H1 (cell line): Measurements from ENCODE around the gene ZAR1L. TPM values are rescaled to one million over a fixed set of nuclear protein-coding genes. Genes with fewer than 3 reads are reported as not detected.

Experiments
- CTCF ChIA-PET: fragments of 300-600 bp; sonication (Branson Sonifier 250); formaldehyde crosslinking; loops from one replicate; lab custom pipeline; 2021; ENCODE audit not compliant: partially characterized antibody; lab: Charles Lee
- POLR2A ChIA-PET: fragments of 300-600 bp; sonication (Branson Sonifier 250); formaldehyde crosslinking; loops from one replicate; lab custom pipeline; 2021; ENCODE audit warnings: inconsistent platforms; ENCODE audit not compliant: partially characterized antibody; lab: Charles Lee
- DNase-seq, 2 experiments: peaks; one replicate each; pipeline versions ENCODE4 v3.0.0 to v3.0.0-alpha.2; 2010 to 2022; ENCODE audit warnings: low spot score in 2 of 2, low read depth in 1 of 2, mixed read lengths in 1 of 2
- FAIRE-seq: peaks from 2 replicates; lab custom pipeline; 2011; peaks lifted over from hg19 to GRCh38; lab: Jason Lieb, UNC
- H2AFZ ChIP-seq: 2 replicates; pipeline ENCODE4 v1.8.1; 2012; ENCODE audit warnings: low read length, inconsistent platforms
- H2AK5ac ChIP-seq: 2 replicates; pipeline ENCODE4 v1.6.1; 2013; ENCODE audit warnings: low read depth, low read length
- H2BK120ac ChIP-seq: replicated peaks from 2 replicates; pipeline ENCODE3; 2013; ENCODE audit warnings: low read depth, low read length, inconsistent platforms
- H2BK12ac ChIP-seq: 2 replicates; pipeline ENCODE4 v1.6.1; 2013; ENCODE audit warnings: low read depth, low read length
- H2BK15ac ChIP-seq: 2 replicates; pipeline ENCODE4 v1.6.1; 2013; ENCODE audit warnings: low read length
- H2BK20ac ChIP-seq: 2 replicates; pipeline ENCODE4 v1.6.1; 2013; ENCODE audit warnings: low read length
- H2BK5ac ChIP-seq: 2 replicates; pipeline ENCODE4 v1.6.1; 2013; ENCODE audit warnings: low read depth, low read length
- H3K14ac ChIP-seq: 2 replicates; pipeline ENCODE4 v1.6.1; 2013; ENCODE audit warnings: inconsistent platforms; ENCODE audit not compliant: insufficient read length
- H3K18ac ChIP-seq: 2 replicates; pipeline ENCODE4 v1.6.1; 2013; ENCODE audit warnings: low read length; ENCODE audit errors: extremely low read depth
- H3K23ac ChIP-seq: 2 replicates; pipeline ENCODE4 v1.6.1; 2013; ENCODE audit warnings: inconsistent platforms; ENCODE audit not compliant: insufficient read length
- H3K23me2 ChIP-seq: 2 replicates; pipeline ENCODE4 v1.6.1; 2013; ENCODE audit warnings: low read depth, low read length
- H3K27ac ChIP-seq: 2 replicates; pipeline ENCODE4 v1.6.1; 2011; ENCODE audit warnings: low read depth, low read length, inconsistent platforms
- H3K27me3 ChIP-seq, 4 experiments: replicated peaks in 1 of 4; 1 replicate in 1 of 4; 2 replicates in 3 of 4; pipeline versions ENCODE4 v1.6.1 to v1.8.1; 2011 to 2013; ENCODE audit warnings: low read length in 3 of 4, mild to moderate bottlenecking in 3 of 4, inconsistent platforms in 2 of 4, mixed read lengths in 2 of 4, moderate library complexity in 1 of 4; ENCODE audit not compliant: control insufficient read depth in 3 of 4, insufficient read depth in 3 of 4; ENCODE audit errors: extremely low read depth in 1 of 4
- H3K36me3 ChIP-seq, 4 experiments: 2 replicates each; pipeline versions ENCODE4 v1.6.1 to v1.8.1; 2011 to 2013; ENCODE audit warnings: mild to moderate bottlenecking in 4 of 4, low read length in 3 of 4, moderate library complexity in 2 of 4, control low read depth in 1 of 4, inconsistent platforms in 1 of 4; ENCODE audit not compliant: insufficient read depth in 4 of 4, control insufficient read depth in 2 of 4
- H3K4ac ChIP-seq: replicated peaks from 2 replicates; pipeline ENCODE3; 2013; ENCODE audit warnings: low read length, low read depth, mixed read lengths, inconsistent platforms; ENCODE audit not compliant: insufficient read length
- H3K4me1 ChIP-seq, 4 experiments: replicated peaks in 1 of 4; 1 replicate in 1 of 4; 2 replicates in 3 of 4; pipeline versions ENCODE4 v1.6.1 to v1.8.1; 2011 to 2013; ENCODE audit warnings: low read length in 3 of 4, inconsistent platforms in 2 of 4, mixed read lengths in 1 of 4; ENCODE audit not compliant: insufficient read depth in 4 of 4, control insufficient read depth in 3 of 4
- H3K4me2 ChIP-seq, 2 experiments: 2 replicates each; pipeline versions ENCODE4 v1.6.1 to v1.8.1; 2011 to 2013; ENCODE audit warnings: low read depth in 2 of 2, low read length in 2 of 2, control low read depth in 1 of 2, inconsistent platforms in 1 of 2, mild to moderate bottlenecking in 1 of 2; ENCODE audit not compliant: insufficient read depth in 1 of 2
- H3K4me3 ChIP-seq, 4 experiments: fragments of 200-600, 300-600 bp in 1 of 4; sonication (generic), shearing (Covaris generic), sonication (Bioruptor Twin) in 1 of 4; 2 replicates each; pipeline versions ENCODE4 v1.5.1 to v1.8.1; 2011 to 2016; ENCODE audit warnings: low read length in 4 of 4, low read depth in 3 of 4, control low read depth in 2 of 4, inconsistent platforms in 2 of 4, mild to moderate bottlenecking in 2 of 4, mixed read lengths in 1 of 4, moderate library complexity in 1 of 4; ENCODE audit not compliant: insufficient read depth in 2 of 4; ENCODE audit errors: extremely low read depth in 1 of 4
- H3K56ac ChIP-seq: replicated peaks from 2 replicates; pipeline ENCODE3; 2013; ENCODE audit warnings: low read depth, mild to moderate bottlenecking, mixed read lengths, low read length, inconsistent platforms; ENCODE audit not compliant: insufficient read length
- H3K79me1 ChIP-seq: 2 replicates; pipeline ENCODE4 v1.6.1; 2013; ENCODE audit warnings: low read depth, low read length, control low read depth
- H3K79me2 ChIP-seq, 2 experiments: 2 replicates each; pipeline versions ENCODE4 v1.6.1 to v1.8.1; 2012 to 2013; ENCODE audit warnings: low read length in 2 of 2, mild to moderate bottlenecking in 2 of 2, inconsistent platforms in 1 of 2; ENCODE audit not compliant: insufficient read depth in 2 of 2, control insufficient read depth in 1 of 2
- H3K9ac ChIP-seq, 4 experiments: replicated peaks in 1 of 4; 1 replicate in 1 of 4; 2 replicates in 3 of 4; pipeline versions ENCODE4 v1.6.1 to v1.8.1; 2011 to 2013; ENCODE audit warnings: low read depth in 3 of 4, low read length in 3 of 4, control low read depth in 2 of 4, mild to moderate bottlenecking in 2 of 4, moderate library complexity in 2 of 4, inconsistent platforms in 1 of 4; ENCODE audit errors: extremely low read depth in 1 of 4
- H3K9me3 ChIP-seq, 2 experiments: 2 replicates each; pipeline versions ENCODE4 v1.6.1 to v1.8.1; 2012 to 2013; ENCODE audit warnings: mild to moderate bottlenecking in 2 of 2, moderate library complexity in 2 of 2, control low read depth in 1 of 2, inconsistent platforms in 1 of 2, low read depth in 1 of 2, low read length in 1 of 2, mixed read lengths in 1 of 2; ENCODE audit not compliant: insufficient read depth in 2 of 2
- H4K20me1 ChIP-seq, 2 experiments: replicated peaks in 1 of 2; 2 replicates each; pipeline versions ENCODE3 to v1.8.1; 2011 to 2013; ENCODE audit warnings: inconsistent platforms in 2 of 2, low read length in 2 of 2, mild to moderate bottlenecking in 1 of 2; ENCODE audit not compliant: insufficient read depth in 2 of 2, control insufficient read depth in 1 of 2
- H4K5ac ChIP-seq: 2 replicates; pipeline ENCODE4 v1.6.1; 2013; ENCODE audit warnings: low read length, low read depth, mixed read lengths, inconsistent platforms; ENCODE audit not compliant: insufficient read length
- H4K8ac ChIP-seq: 2 replicates; pipeline ENCODE4 v1.8.0; 2013; ENCODE audit warnings: mild to moderate bottlenecking, moderate library complexity, low read length, inconsistent platforms; ENCODE audit not compliant: insufficient read depth; ENCODE audit errors: extremely low read depth
- H4K91ac ChIP-seq: replicated peaks from 2 replicates; pipeline ENCODE3; 2013; ENCODE audit warnings: low read length, mixed read lengths, inconsistent platforms; ENCODE audit not compliant: insufficient read length
- BACH1 ChIP-seq: IDR thresholded peaks from 2 replicates; pipeline ENCODE4 v1.6.1; 2012; ENCODE audit warnings: low read length, improper control_type of control experiment
- CBX5 ChIP-seq: fragments of 300-800, 300-1000 bp; sonication (generic); IDR thresholded peaks from 2 replicates; pipeline ENCODE4 v1.7.1; 2016; ENCODE audit warnings: antibody characterized with exemption, low read length, low read depth
- CEBPB ChIP-seq: IDR thresholded peaks from 2 replicates; pipeline ENCODE4 v1.6.1; 2012; ENCODE audit warnings: low read depth, low read length
- CREB1 ChIP-seq: IDR thresholded peaks from 2 replicates; pipeline ENCODE4 v1.6.1; 2012; ENCODE audit warnings: inconsistent platforms
- EGR1 ChIP-seq: IDR thresholded peaks from 2 replicates; pipeline ENCODE4 v1.6.1; 2011; ENCODE audit warnings: low read depth, low read length, borderline replicate concordance
- HDAC6 ChIP-seq: IDR thresholded peaks from one replicate; pipeline ENCODE4 v1.7.1; 2012; ENCODE audit warnings: low read depth, mild to moderate bottlenecking, inconsistent platforms, low read length, moderate library complexity
- JUND ChIP-seq: IDR thresholded peaks from 2 replicates; pipeline ENCODE4 v1.6.1; 2011; ENCODE audit warnings: mild to moderate bottlenecking, improper control_type of control experiment, low read length
- KDM5A ChIP-seq: fragments of 200-600 bp; IDR thresholded peaks from 2 replicates; pipeline ENCODE4 v1.7.1; 2012; ENCODE audit warnings: mild to moderate bottlenecking, low read length, inconsistent platforms, mixed read lengths
- MAFK ChIP-seq: IDR thresholded peaks from 2 replicates; pipeline ENCODE4 v1.6.1; 2012; ENCODE audit warnings: low read depth, mild to moderate bottlenecking, improper control_type of control experiment, low read length
- MAX ChIP-seq: IDR thresholded peaks from 2 replicates; pipeline ENCODE4 v1.6.1; 2012; ENCODE audit warnings: inconsistent platforms
- RBBP5 ChIP-seq: IDR thresholded peaks from 2 replicates; pipeline ENCODE4 v1.7.1; 2012; ENCODE audit warnings: low read depth, mild to moderate bottlenecking, inconsistent platforms, low read length, moderate library complexity, borderline replicate concordance
- SAP30 ChIP-seq: fragments of 300-600 bp; sonication (generic); IDR thresholded peaks from 2 replicates; pipeline ENCODE4 v1.7.1; 2012; ENCODE audit warnings: low read length, moderate library complexity, mild to moderate bottlenecking, inconsistent platforms; ENCODE audit not compliant: insufficient read depth, insufficient replicate concordance
- SP4 ChIP-seq: IDR thresholded peaks from 2 replicates; pipeline ENCODE4 v1.6.1; 2012; ENCODE audit warnings: low read length, inconsistent platforms
- SUZ12 ChIP-seq: fragments of 200-600 bp; sonication (generic); IDR thresholded peaks from 2 replicates; pipeline ENCODE4 v1.6.1; 2012; ENCODE audit warnings: mild to moderate bottlenecking, inconsistent platforms, low read length, moderate library complexity, mixed read lengths
- TAF1 ChIP-seq: IDR thresholded peaks from 2 replicates; pipeline ENCODE4 v1.6.1; 2011; ENCODE audit warnings: mild to moderate bottlenecking, low read depth, low read length
- WGBS, 2 experiments: shearing (Covaris generic) in 1 of 2; methylation state at CpG; one replicate each; pipeline versions ENCODE4 v1.1.6 to v1.1.7; 2013 to 2015; ENCODE audit warnings: low lambda C conversion rate in 2 of 2, mixed read lengths in 2 of 2, inconsistent platforms in 1 of 2, low coverage in 1 of 2, missing lambda C conversion rate in 1 of 2; ENCODE audit not compliant: insufficient replicate concordance in 2 of 2, insufficient coverage in 1 of 2, insufficient read length in 1 of 2; ENCODE audit errors: extremely low coverage in 1 of 2, missing lambda C conversion rate in 1 of 2; 5-methylcytosine and 5-hydroxymethylcytosine counted together
- polyA plus RNA-seq, 7 experiments: library from polyadenylated mRNA; depleted of rRNA in 3 of 7; stranded (reverse) in 5 of 7; unstranded in 2 of 7; fragments of >200 nt in 5 of 7; fragments of 200-250 nt in 2 of 7; gene quantifications; 1 replicate in 5 of 7; 2 replicates in 1 of 7; 4 replicates in 1 of 7; pipeline versions ENCODE4 v1.2.1 to v1.2.3, GENCODE V29; 2011 to 2013; ENCODE audit warnings: missing spikeins in 2 of 7, mixed read lengths in 2 of 7
- total RNA-seq: library from RNA; stranded (reverse); fragmentation: NEBNext Ultra II Directional; extraction: Animal tissue kit (Norgen Biotek cat#: 25700); gene quantifications from 2 replicates; pipeline ENCODE4 v1.2.1, GENCODE V29; 2021

ZAR1L gene
- total and polyA plus RNA-seq, 2 of the 8 experiments (the other 6 are each of a cell fraction or from before 2014, with no cell fraction given), result 0.19 to 0.30 TPM

- Histone ChIP-seq H3K4me3 (no peak overlapping the region), H4K5ac (no peak overlapping the region), H2BK5ac (no peak overlapping the region), H3K79me2 (no peaks in the 10 kb centered on the region), H2AK5ac (no peak overlapping the region), H2AFZ (no peak overlapping the region), H3K4me1 (no peaks in the 10 kb centered on the region), H3K23ac (no peak overlapping the region), H3K27ac (no peak overlapping the region), H3K9me3 (no peaks in the 10 kb centered on the region), H3K14ac (no peak overlapping the region), H3K36me3 (peaks cover 0 to 3% (median 0%) of the 10 kb centered on the region in 4 experiments; a peak in 1 of 8 replicates), H3K23me2 (no peaks in the 10 kb centered on the region), H2BK20ac (no peak overlapping the region), H3K27me3 (no peaks in the 10 kb centered on the region), H4K91ac (no peak overlapping the region), H3K79me1 (no peaks in the 10 kb centered on the region), H3K4me2 (no peak overlapping the region), H2BK120ac (no peak overlapping the region), H2BK15ac (no peak overlapping the region), H4K8ac (no peak overlapping the region), H3K56ac (no peak overlapping the region), H2BK12ac (no peak overlapping the region), H3K9ac (no peak overlapping the region), H4K20me1 (no peaks in the 10 kb centered on the region), H3K18ac (no peak overlapping the region), H3K4ac (no peak overlapping the region)
- POLR2A ChIA-PET, result interaction anchor here (1.5 kb wide), 1 partner anchor 61 kb away, joined by 7 read pairs; the partner anchor contains the start of genes BRCA2 and ZAR1L
- WGBS, 2 experiments, result 92% methylated on average over 14 of the region's 14 CpGs; no CpG with 5 or more reads in 1 of the 2 experiments
- FAIRE-seq (no peak), DNase-seq (no peak)
- CTCF ChIA-PET, result interaction anchor here (1.0 to 3.9 kb wide), 4 partner anchors 8 to 91 kb away, joined by 3 to 26 read pairs (median 11); no protein-coding TSS in a partner anchor
- TF ChIP-seq KDM5A, result no peak
- TF ChIP-seq CBX5, result no peak
- no peak for TF ChIP-seq BACH1
- no peak for TF ChIP-seq MAX
- TF ChIP-seq SAP30, result no peak
- TF ChIP-seq RBBP5, result no peak
- TF ChIP-seq SP4, result no peak
- TF ChIP-seq CEBPB, result no peak
- TF ChIP-seq HDAC6, result no peak
- TF ChIP-seq MAFK, result no peak
- TF ChIP-seq SUZ12, result no peak
- TF ChIP-seq CREB1, result no peak
- no peak for TF ChIP-seq EGR1
- TF ChIP-seq JUND, result no peak
- TF ChIP-seq TAF1, result no peak
Measured at GRCh38 chr13:32253911-32254399, 61.2 kb downstream of the ZAR1L start.
